Gastroesophageal sphincter (tissue), 4 donors: ENCODE data around the gene AEN. TPM values are rescaled to one million over a fixed set of nuclear protein-coding genes. Genes with fewer than 3 reads are reported as not detected.

Experiments
- ATAC-seq: fragments of 150-250 bp; one replicate; pipeline ENCODE4 v1.9.1; 2016; ENCODE audit warnings: mild to moderate bottlenecking, moderate library complexity
- H3K27ac ChIP-seq, 4 donors: fragments of 200-600 bp; sonication (generic) in 3 of 4; 1 replicate in 3 of 4; 2 replicates in 1 of 4; pipeline ENCODE4 v1.5.1; 2016 to 2019
- H3K27me3 ChIP-seq: fragments of 200-600 bp; sonication (generic); one replicate; pipeline ENCODE4 v1.5.1; 2019
- H3K36me3 ChIP-seq, 2 donors: fragments of 200-600 bp; sonication (generic); one replicate each; pipeline ENCODE4 v1.5.1; 2019; ENCODE audit warnings: control low read depth in 1 of 2
- H3K4me1 ChIP-seq, 3 donors: fragments of 200-600 bp; sonication (generic); 1 replicate in 2 of 3; 2 replicates in 1 of 3; pipeline ENCODE4 v1.5.1; 2016 to 2019; ENCODE audit warnings: control low read depth in 2 of 3
- H3K4me3 ChIP-seq, 2 donors: fragments of 200-600 bp; sonication (generic); one replicate each; pipeline ENCODE4 v1.5.1; 2019; ENCODE audit warnings: mild to moderate bottlenecking in 1 of 2, moderate library complexity in 1 of 2
- H3K9me3 ChIP-seq, 3 donors: fragments of 200-600 bp; sonication (generic); one replicate each; pipeline ENCODE4 v1.5.1; 2017 to 2019; ENCODE audit warnings: control low read depth in 2 of 3
- CTCF ChIP-seq, 4 experiments: fragments of 200-600 bp in 2 of 4; fragments of 450-650 bp in 2 of 4; sonication (generic) in 1 of 4; IDR thresholded peaks; one replicate each; pipeline ENCODE4 v1.5.1; 2017 to 2019; ENCODE audit warnings: antibody characterized with exemption in 4 of 4, mild to moderate bottlenecking in 2 of 4, moderate library complexity in 2 of 4
- EP300 ChIP-seq: sonication (generic); formaldehyde crosslinking; IDR thresholded peaks from one replicate; pipeline ENCODE4 v1.6.1; 2017; ENCODE audit warnings: antibody characterized with exemption, mild to moderate bottlenecking
- POLR2A ChIP-seq, 2 donors: fragments of 450-650 bp; IDR thresholded peaks; one replicate each; pipeline ENCODE4 v1.6.1; 2017; ENCODE audit warnings: antibody characterized with exemption in 2 of 2, mild to moderate bottlenecking in 2 of 2, moderate library complexity in 1 of 2
- POLR2AphosphoS5 ChIP-seq: sonication (generic); formaldehyde crosslinking; IDR thresholded peaks from one replicate; pipeline ENCODE4 v1.6.1; 2017; ENCODE audit warnings: antibody characterized with exemption
- WGBS, 2 donors: methylation state at CpG; one replicate each; pipeline ENCODE4 v1.1.5; 2018; ENCODE audit warnings: low coverage in 1 of 2; 5-methylcytosine and 5-hydroxymethylcytosine counted together
- total RNA-seq, 4 donors: library from RNA; depleted of rRNA; stranded (reverse); fragments of >200 nt; gene quantifications; one replicate each; pipeline ENCODE4 v1.1.0, GENCODE V29; 2016

AEN gene
- total RNA-seq, 4 donors from 2014 or later, result 11.0 to 23.4 (median 18.1) TPM

- H3K27ac ChIP-seq, result no peak overlapping the region
- H3K9me3 ChIP-seq, result peaks cover 0 to 13% (median 0%) of the 10 kb centered on the region in 3 donors
- WGBS, 2 donors, result 25 to 63% methylated on average over 2 to 3 of the region's 4 CpGs
- TF ChIP-seq CTCF (IDR thresholded peaks at IDR 0.05) (no peak), POLR2AphosphoS5 (no peak)
- no peaks in the 10 kb centered on the region for H3K27me3 ChIP-seq
- no peak for ATAC-seq
- no peak overlapping the region for H3K4me3 ChIP-seq
- H3K4me1 ChIP-seq, result no peaks in the 10 kb centered on the region
- no peaks in the 10 kb centered on the region for H3K36me3 ChIP-seq
Observed at GRCh38 chr15:88580532-88580931, 40.6 kb upstream of the AEN start.

- no peak overlapping the region for H3K27ac ChIP-seq
- TF ChIP-seq EP300 (no peak), POLR2AphosphoS5 (no peak), CTCF (IDR thresholded peaks at IDR 0.05) (no peak), POLR2A (IDR thresholded peaks at IDR 0.05) (no peak)
- no peak for ATAC-seq
- WGBS, 2 donors, result 31 to 36% methylated on average over 4 of the region's 4 CpGs
- no peaks in the 10 kb centered on the region for H3K27me3 ChIP-seq
- peaks cover 0 to 13% (median 0%) of the 10 kb centered on the region in 3 donors for H3K9me3 ChIP-seq
- no peak overlapping the region for H3K4me3 ChIP-seq
- no peaks in the 10 kb centered on the region for H3K36me3 ChIP-seq
- H3K4me1 ChIP-seq, result no peaks in the 10 kb centered on the region
Observed at GRCh38 chr15:88586401-88587162, 34.6 kb upstream of the AEN start.

- Histone ChIP-seq H3K4me1 (no peaks in the 10 kb centered on the region), H3K27me3 (no peaks in the 10 kb centered on the region), H3K27ac (no peak overlapping the region), H3K4me3 (no peak overlapping the region), H3K36me3 (no peaks in the 10 kb centered on the region), H3K9me3 (no peaks in the 10 kb centered on the region)
- ATAC-seq, result no peak
- WGBS, 2 donors, result 54 to 89% methylated on average over 2 to 3 of the region's 6 CpGs
- TF ChIP-seq EP300 (no peak), CTCF (IDR thresholded peaks at IDR 0.05) (no peak)
Observed at GRCh38 chr15:88590759-88591158, 30.4 kb upstream of the AEN start.

- no peaks in the 10 kb centered on the region for H3K27me3 ChIP-seq
- no peaks in the 10 kb centered on the region for H3K9me3 ChIP-seq
- no peak for TF ChIP-seq EP300
- no peak for TF ChIP-seq POLR2AphosphoS5
- TF ChIP-seq CTCF (IDR thresholded peaks at IDR 0.05), result no peak
- no peak for TF ChIP-seq POLR2A (IDR thresholded peaks at IDR 0.05)
- H3K36me3 ChIP-seq, result no peaks in the 10 kb centered on the region
- no peak overlapping the region for H3K4me3 ChIP-seq
- no peaks in the 10 kb centered on the region for H3K4me1 ChIP-seq
- ATAC-seq, result no peak
- no peak overlapping the region for H3K27ac ChIP-seq
Observed at GRCh38 chr15:88591384-88591783, 29.8 kb upstream of the AEN start.

GRCh38 chr15:88603885-88604284 is 17.3 kb upstream of the AEN start:
- Histone ChIP-seq H3K4me3 (no peak overlapping the region), H3K36me3 (no peaks in the 10 kb centered on the region), H3K27ac (no peak overlapping the region), H3K27me3 (peaks cover 46% of the 10 kb centered on the region), H3K4me1 (peaks cover 0 to 20% (median 0%) of the 10 kb centered on the region in 3 donors), H3K9me3 (no peaks in the 10 kb centered on the region)
- no peak for TF ChIP-seq EP300
- TF ChIP-seq POLR2A (IDR thresholded peaks at IDR 0.05), result no peak
- no peak for TF ChIP-seq CTCF (IDR thresholded peaks at IDR 0.05)
- no peak for TF ChIP-seq POLR2AphosphoS5
- ATAC-seq, result no peak
- 10 to 13% methylated on average over 3 of the region's 14 CpGs for WGBS, 2 donors
